IMR-90 (cell line): Measurements from ENCODE around the gene PCBP1. TPM values are rescaled to one million over a fixed set of nuclear protein-coding genes. Genes with fewer than 3 reads are reported as not detected.

Experiments
- ATAC-seq: fragments of 200-7000 bp; cut with Tn5 transposase; 2 replicates; pipeline ENCODE4 v1.9.1; 2020; ENCODE audit warnings: low read depth, mild to moderate bottlenecking, moderate library complexity
- BruUV-seq: library from RNA; stranded (reverse); fragments of 400-500 nt; replicated peaks from 2 replicates; lab custom pipeline; 2021; lab: Mats Ljungman, UMichigan
- CTCF ChIA-PET: fragments of 300-600 bp; formaldehyde crosslinking; extraction: SDS; loops from one replicate; lab custom pipeline; 2021; ENCODE audit warnings: antibody characterized with exemption; lab: Yijun Ruan, JAX
- POLR2A ChIA-PET: fragments of 300-600 bp; sonication (Branson Sonifier 250); formaldehyde crosslinking; loops from one replicate; lab custom pipeline; 2022; ENCODE audit warnings: antibody characterized with exemption; ENCODE audit not compliant: unreplicated experiment; lab: Charles Lee
- DNase-seq: peaks from one replicate; pipeline ENCODE4 v3.0.0; 2013
- H2AFZ ChIP-seq: replicated peaks from 2 replicates; pipeline ENCODE3; 2013; ENCODE audit warnings: low read length, mild to moderate bottlenecking; ENCODE audit not compliant: poor library complexity
- H2AK5ac ChIP-seq: 2 replicates; pipeline ENCODE4 v1.6.1; 2013; ENCODE audit warnings: low read depth, low read length, inconsistent platforms
- H2AK9ac ChIP-seq: replicated peaks from 2 replicates; pipeline ENCODE3; 2013; ENCODE audit warnings: mild to moderate bottlenecking, low read depth, low read length, moderate library complexity; ENCODE audit not compliant: poor library complexity
- H2BK120ac ChIP-seq: 2 replicates; pipeline ENCODE4 v1.6.1; 2013; ENCODE audit warnings: low read depth, low read length, inconsistent platforms
- H2BK15ac ChIP-seq: 3 replicates; pipeline ENCODE4 v1.6.1; 2013; ENCODE audit warnings: low read depth, low read length, inconsistent platforms
- H2BK20ac ChIP-seq: 2 replicates; pipeline ENCODE4 v1.6.1; 2013; ENCODE audit warnings: low read depth, mild to moderate bottlenecking, inconsistent platforms, low read length, moderate library complexity
- H2BK5ac ChIP-seq: 2 replicates; pipeline ENCODE4 v1.6.1; 2013; ENCODE audit warnings: mild to moderate bottlenecking, low read depth, low read length, inconsistent platforms; ENCODE audit not compliant: poor library complexity, severe bottlenecking
- H3K14ac ChIP-seq: replicated peaks from 2 replicates; pipeline ENCODE4 v1.6.1; 2013; ENCODE audit warnings: low read depth, low read length, inconsistent platforms
- H3K18ac ChIP-seq: 2 replicates; pipeline ENCODE4 v1.6.1; 2013; ENCODE audit warnings: low read depth, low read length, control low read depth
- H3K23ac ChIP-seq: 2 replicates; pipeline ENCODE4 v1.6.1; 2013; ENCODE audit warnings: low read depth, low read length, inconsistent platforms
- H3K27ac ChIP-seq: 2 replicates; pipeline ENCODE4 v1.5.1; 2013; ENCODE audit warnings: mild to moderate bottlenecking, control low read depth, low read length; ENCODE audit not compliant: insufficient read depth
- H3K27me3 ChIP-seq: 2 replicates; pipeline ENCODE4 v1.6.1; 2013; ENCODE audit warnings: low read length; ENCODE audit not compliant: control insufficient read depth, insufficient read depth
- H3K36me3 ChIP-seq: 2 replicates; pipeline ENCODE4 v1.6.1; 2013; ENCODE audit warnings: low read length, mixed read lengths; ENCODE audit not compliant: control insufficient read depth, insufficient read depth
- H3K4ac ChIP-seq: 2 replicates; pipeline ENCODE4 v1.6.1; 2013; ENCODE audit warnings: low read depth, low read length, inconsistent platforms
- H3K4me1 ChIP-seq: 2 replicates; pipeline ENCODE4 v1.6.1; 2013; ENCODE audit warnings: low read length, mixed read lengths; ENCODE audit not compliant: control insufficient read depth, insufficient read depth
- H3K4me2 ChIP-seq: 2 replicates; pipeline ENCODE4 v1.6.1; 2013; ENCODE audit warnings: low read depth, mild to moderate bottlenecking, control low read depth, low read length, moderate library complexity
- H3K4me3 ChIP-seq: 2 replicates; pipeline ENCODE4 v1.5.1; 2013; ENCODE audit warnings: low read depth, mild to moderate bottlenecking, control low read depth, low read length, moderate library complexity; ENCODE audit not compliant: insufficient read depth
- H3K56ac ChIP-seq: 2 replicates; pipeline ENCODE4 v1.6.1; 2013; ENCODE audit warnings: low read length, inconsistent platforms; ENCODE audit not compliant: insufficient read depth; ENCODE audit errors: extremely low read depth
- H3K79me1 ChIP-seq, 2 experiments: 2 replicates each; pipeline ENCODE4 v1.6.1; 2013; ENCODE audit warnings: low read length in 2 of 2, inconsistent platforms in 1 of 2, low read depth in 1 of 2
- H3K9ac ChIP-seq: 2 replicates; pipeline ENCODE4 v1.6.1; 2013; ENCODE audit warnings: low read depth, low read length, control low read depth
- H3K9me1 ChIP-seq: 2 replicates; pipeline ENCODE4 v1.6.1; 2013; ENCODE audit warnings: low read length, inconsistent platforms; ENCODE audit not compliant: insufficient read depth
- H3K9me3 ChIP-seq: 2 replicates; pipeline ENCODE4 v1.6.1; 2013; ENCODE audit warnings: low read length; ENCODE audit not compliant: control insufficient read depth, insufficient read depth
- H4K20me1 ChIP-seq: 2 replicates; pipeline ENCODE4 v1.6.1; 2013; ENCODE audit warnings: low read length, inconsistent platforms; ENCODE audit not compliant: insufficient read depth
- H4K5ac ChIP-seq: 2 replicates; pipeline ENCODE4 v1.6.1; 2013; ENCODE audit warnings: mild to moderate bottlenecking, low read depth, low read length, control low read depth
- H4K8ac ChIP-seq, 2 experiments: 2 replicates each; pipeline ENCODE4 v1.6.1; 2013; ENCODE audit warnings: low read depth in 2 of 2, low read length in 2 of 2, control low read depth in 1 of 2, inconsistent platforms in 1 of 2
- H4K91ac ChIP-seq: 2 replicates; pipeline ENCODE4 v1.6.1; 2013; ENCODE audit warnings: low read depth, low read length, inconsistent platforms; ENCODE audit not compliant: insufficient read depth
- BHLHE40 ChIP-seq: fragments of 150-350 bp; IDR thresholded peaks from 2 replicates; pipeline ENCODE4 v1.6.1; 2016; ENCODE audit warnings: mild to moderate bottlenecking, low read depth, low read length
- CEBPB ChIP-seq: IDR thresholded peaks from 2 replicates; pipeline ENCODE4 v1.6.1; 2012; ENCODE audit warnings: low read depth, low read length, improper control_type of control experiment
- CHD1 ChIP-seq: IDR thresholded peaks from 2 replicates; pipeline ENCODE4 v1.6.1; 2012; ENCODE audit warnings: low read depth, low read length, improper control_type of control experiment
- CTCF ChIP-seq: conservative IDR thresholded peaks from 2 replicates; pipeline ENCODE4 v1.5.1; 2012; ENCODE audit warnings: mild to moderate bottlenecking, low read depth, low read length, improper control_type of control experiment
- ELK1 ChIP-seq: fragments of 150-350 bp; IDR thresholded peaks from 2 replicates; pipeline ENCODE4 v1.6.1; 2016; ENCODE audit warnings: low read depth, mild to moderate bottlenecking, low read length, moderate library complexity, borderline replicate concordance
- FOS ChIP-seq: fragments of 150-350 bp; IDR thresholded peaks from 2 replicates; pipeline ENCODE4 v1.6.1; 2016; ENCODE audit warnings: low read depth, low read length
- MAZ ChIP-seq: IDR thresholded peaks from 2 replicates; pipeline ENCODE4 v1.6.1; 2012; ENCODE audit warnings: low read depth, mild to moderate bottlenecking, low read length, improper control_type of control experiment, moderate library complexity, borderline replicate concordance
- MXI1 ChIP-seq: IDR thresholded peaks from 2 replicates; pipeline ENCODE4 v1.6.1; 2012; ENCODE audit warnings: low read depth, mild to moderate bottlenecking, low read length, moderate library complexity, borderline replicate concordance
- POLR2A ChIP-seq: IDR thresholded peaks from 2 replicates; pipeline ENCODE4 v1.6.1; 2012; ENCODE audit warnings: mild to moderate bottlenecking, low read depth, low read length
- RCOR1 ChIP-seq: IDR thresholded peaks from 2 replicates; pipeline ENCODE4 v1.6.1; 2012; ENCODE audit warnings: mild to moderate bottlenecking, low read length, improper control_type of control experiment; ENCODE audit not compliant: insufficient replicate concordance
- RFX5 ChIP-seq: IDR thresholded peaks from 2 replicates; pipeline ENCODE4 v1.8.0; 2012; ENCODE audit warnings: low read depth, mild to moderate bottlenecking, low read length, moderate library complexity
- SMC3 ChIP-seq: fragments of 150-350 bp; IDR thresholded peaks from 2 replicates; pipeline ENCODE4 v1.6.1; 2016; ENCODE audit warnings: low read depth, mild to moderate bottlenecking, antibody characterized with exemption, low read length, moderate library complexity
- WGBS, 2 experiments: methylation state at CpG; one replicate each; pipeline versions ENCODE4 v1.1.5 to v1.1.7; 2013; ENCODE audit warnings: missing lambda C conversion rate in 2 of 2; ENCODE audit not compliant: insufficient read length in 1 of 2; ENCODE audit errors: extremely low coverage in 2 of 2; 5-methylcytosine and 5-hydroxymethylcytosine counted together
- dilution Hi-C: fragments of 300-500 bp; cut with HindIII; formaldehyde crosslinking; loops from one replicate; pipeline ENCODE4 v1.14.3; 2018; ENCODE audit warnings: low sequenced_read_pairs; ENCODE audit not compliant: unreplicated experiment
- in situ Hi-C: fragments of 300-500 bp; cut with MboI; formaldehyde crosslinking; loops from 3 replicates; pipeline ENCODE4 v1.14.3; 2019; ENCODE audit warnings: low sequenced_read_pairs, inconsistent platforms, mixed read lengths
- intact Hi-C: fragments of 100-400 bp; cut with micrococcal nuclease; formaldehyde crosslinking; loops from 2 replicates; pipeline ENCODE4 v1.10.0; 2022
- polyA plus RNA-seq, 3 experiments: library from polyadenylated mRNA; depleted of rRNA; stranded (reverse); fragments of >200 nt; gene quantifications; 2 replicates each; pipeline ENCODE4 v1.2.3, GENCODE V29; 2012; ENCODE audit warnings: low replicate concordance in 1 of 3
- total RNA-seq: library from RNA; depleted of rRNA; stranded (reverse); fragments of >200 nt; gene quantifications from 2 replicates; pipeline ENCODE4 v1.2.3, GENCODE V29; 2012

Gene PCBP1
- total and polyA plus RNA-seq, 2 of the 4 experiments (the other 2 are of a cell fraction): 33.7 to 166 TPM

GRCh38 chr2:70081221-70081620 is 6.1 kb upstream of the PCBP1 start:
- intact Hi-C loops (loop anchor here (10.0 kb wide), 1 partner anchor 356 kb away; no protein-coding TSS in a partner anchor), in situ Hi-C loops (no loop called here), dilution Hi-C loops (no loop called here)
- Histone ChIP-seq H3K4me1 (peaks cover 6% of the 10 kb centered on the region), H3K27me3 (no peaks in the 10 kb centered on the region), H3K9me3 (no peaks in the 10 kb centered on the region), H3K4me3 (no peak overlapping the region), H3K14ac (no peak overlapping the region), H3K36me3 (peaks cover 25% of the 10 kb centered on the region), H2AK9ac (no peak overlapping the region), H4K91ac (no peak overlapping the region), H2BK15ac (no peak overlapping the region), H2AK5ac (no peak overlapping the region), H3K4ac (no peak overlapping the region), H3K79me1 (peaks cover 8 to 25% of the 10 kb centered on the region in 2 experiments; a peak in 3 of 4 replicates), H3K23ac (no peak overlapping the region), H4K20me1 (no peaks in the 10 kb centered on the region), H2AFZ (no peak overlapping the region), H4K8ac (no peak overlapping the region), H3K56ac (no peak overlapping the region), H2BK5ac (no peak overlapping the region), H2BK20ac (no peak overlapping the region), H3K9ac (no peak overlapping the region), H2BK120ac (no peak overlapping the region), H3K18ac (no peak overlapping the region), H3K27ac (no peak overlapping the region), H4K5ac (no peak overlapping the region), H3K9me1 (peaks cover 4% of the 10 kb centered on the region; the same call in 1 of the 2 replicates), H3K4me2 (no peak overlapping the region)
- CTCF ChIA-PET: no interaction called here
- DNase-seq (no peak), ATAC-seq (no peak)
- WGBS, 2 experiments: no CpG with 5 or more reads among the region's 5 CpGs
- no TSS peak for BruUV-seq
- POLR2A ChIA-PET: interaction anchor here (0.6 kb wide), 1 partner anchor 16 kb away, joined by 3 read pairs; no protein-coding TSS in a partner anchor
- TF ChIP-seq MAZ: no peak
- TF ChIP-seq CEBPB: no peak
- no peak for TF ChIP-seq RCOR1
- TF ChIP-seq BHLHE40: no peak
- TF ChIP-seq MXI1: no peak
- TF ChIP-seq RFX5: no peak
- TF ChIP-seq SMC3: no peak
- no peak for TF ChIP-seq CTCF
- TF ChIP-seq ELK1: no peak
- TF ChIP-seq CHD1: no peak
- TF ChIP-seq POLR2A: no peak
- TF ChIP-seq FOS: no peak
